Gastroesophageal sphincter (tissue), 4 donors: ENCODE measurements around the gene EHD1. TPM values are rescaled to one million over a fixed set of nuclear protein-coding genes. Genes with fewer than 3 reads are reported as not detected.
"Not testable (repeated sequence)": the region's sequence is repeated elsewhere in the genome, so short reads cannot be mapped to it uniquely, and the experiment has no call there.

ENCODE experiments used
- ATAC-seq: fragments of 150-250 bp; one replicate; pipeline ENCODE4 v1.9.1; 2016; ENCODE audit warnings: mild to moderate bottlenecking, moderate library complexity
- H3K27ac ChIP-seq, 4 donors: fragments of 200-600 bp; sonication (generic) in 3 of 4; 1 replicate in 3 of 4; 2 replicates in 1 of 4; pipeline ENCODE4 v1.5.1; 2016 to 2019
- H3K27me3 ChIP-seq: fragments of 200-600 bp; sonication (generic); one replicate; pipeline ENCODE4 v1.5.1; 2019
- H3K36me3 ChIP-seq, 2 donors: fragments of 200-600 bp; sonication (generic); one replicate each; pipeline ENCODE4 v1.5.1; 2019; ENCODE audit warnings: control low read depth in 1 of 2
- H3K4me1 ChIP-seq, 3 donors: fragments of 200-600 bp; sonication (generic); 1 replicate in 2 of 3; 2 replicates in 1 of 3; pipeline ENCODE4 v1.5.1; 2016 to 2019; ENCODE audit warnings: control low read depth in 2 of 3
- H3K4me3 ChIP-seq, 2 donors: fragments of 200-600 bp; sonication (generic); one replicate each; pipeline ENCODE4 v1.5.1; 2019; ENCODE audit warnings: mild to moderate bottlenecking in 1 of 2, moderate library complexity in 1 of 2
- H3K9me3 ChIP-seq, 3 donors: fragments of 200-600 bp; sonication (generic); one replicate each; pipeline ENCODE4 v1.5.1; 2017 to 2019; ENCODE audit warnings: control low read depth in 2 of 3
- EP300 ChIP-seq: sonication (generic); formaldehyde crosslinking; IDR thresholded peaks from one replicate; pipeline ENCODE4 v1.6.1; 2017; ENCODE audit warnings: antibody characterized with exemption, mild to moderate bottlenecking
- POLR2A ChIP-seq, 2 donors: fragments of 450-650 bp; IDR thresholded peaks; one replicate each; pipeline ENCODE4 v1.6.1; 2017; ENCODE audit warnings: antibody characterized with exemption in 2 of 2, mild to moderate bottlenecking in 2 of 2, moderate library complexity in 1 of 2
- POLR2AphosphoS5 ChIP-seq: sonication (generic); formaldehyde crosslinking; IDR thresholded peaks from one replicate; pipeline ENCODE4 v1.6.1; 2017; ENCODE audit warnings: antibody characterized with exemption
- WGBS, 2 donors: methylation state at CpG; one replicate each; pipeline ENCODE4 v1.1.5; 2018; ENCODE audit warnings: low coverage in 1 of 2; 5-methylcytosine and 5-hydroxymethylcytosine counted together
- total RNA-seq, 4 donors: library from RNA; depleted of rRNA; stranded (reverse); fragments of >200 nt; gene quantifications; one replicate each; pipeline ENCODE4 v1.1.0, GENCODE V29; 2016
- TF ChIP-seq, protein P1 (sequence below), 4 experiments: fragments of 200-600 bp in 2 of 4; fragments of 450-650 bp in 2 of 4; sonication (generic) in 1 of 4; IDR thresholded peaks; one replicate each; pipeline ENCODE4 v1.5.1; 2017 to 2019; ENCODE audit warnings: antibody characterized with exemption in 4 of 4, mild to moderate bottlenecking in 2 of 4, moderate library complexity in 2 of 4

EHD1 gene
- total RNA-seq, 4 donors from 2014 or later, result 92.1 to 188 (median 101) TPM

DNA sequence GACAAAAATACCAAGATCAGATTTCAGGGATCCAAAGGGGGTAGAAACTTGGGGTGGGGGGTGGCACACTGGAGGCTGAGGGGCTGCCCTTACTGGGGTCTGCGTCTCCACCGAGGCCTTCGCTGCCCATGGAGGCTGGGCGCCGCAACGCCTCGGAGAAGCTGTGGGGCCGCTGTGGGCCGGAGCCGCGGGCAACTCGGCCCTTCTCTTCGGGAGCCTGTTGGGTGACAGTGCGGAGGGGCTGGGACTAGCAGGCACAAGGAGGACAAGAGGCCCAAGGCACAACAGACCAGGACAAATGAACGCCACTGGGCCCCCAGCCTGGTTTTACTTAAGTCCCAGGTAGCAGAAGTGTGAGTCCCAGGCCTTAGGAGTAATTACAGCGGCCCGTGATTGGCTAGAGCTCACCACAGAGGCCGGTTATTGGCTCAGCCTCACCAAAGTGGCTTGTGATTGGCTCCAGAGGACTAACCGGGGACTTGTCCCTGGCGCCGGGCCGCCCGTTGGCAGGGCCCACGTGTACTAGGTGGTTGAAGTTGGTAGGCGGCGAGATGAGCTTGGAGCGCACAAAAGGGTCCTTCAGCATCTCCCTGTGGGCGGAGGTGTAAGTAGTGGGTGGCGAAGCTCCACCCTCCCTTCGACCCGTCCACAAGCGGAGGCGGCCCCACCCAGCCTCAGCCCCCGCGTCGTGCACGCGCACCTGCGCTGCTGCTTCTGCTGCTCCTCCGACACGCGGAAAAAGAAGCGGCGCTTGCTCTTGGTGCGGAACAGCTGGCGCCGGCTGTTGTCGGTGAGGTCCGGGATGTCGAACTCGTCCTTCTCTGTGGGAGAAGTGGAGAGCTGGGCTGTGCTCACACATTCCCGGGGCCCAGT is 51.6 kb downstream of the EHD1 start:
- H3K4me3 ChIP-seq, result no peak overlapping the region
- H3K9me3 ChIP-seq, result no peaks in the 10 kb centered on the region
- H3K27me3 ChIP-seq, result peaks cover 9% of the 10 kb centered on the region
- no peak overlapping the region for H3K27ac ChIP-seq
- no peaks in the 10 kb centered on the region for H3K4me1 ChIP-seq
- ATAC-seq, result no peak
- H3K36me3 ChIP-seq, result no peaks in the 10 kb centered on the region
- TF ChIP-seq, protein P1, sequence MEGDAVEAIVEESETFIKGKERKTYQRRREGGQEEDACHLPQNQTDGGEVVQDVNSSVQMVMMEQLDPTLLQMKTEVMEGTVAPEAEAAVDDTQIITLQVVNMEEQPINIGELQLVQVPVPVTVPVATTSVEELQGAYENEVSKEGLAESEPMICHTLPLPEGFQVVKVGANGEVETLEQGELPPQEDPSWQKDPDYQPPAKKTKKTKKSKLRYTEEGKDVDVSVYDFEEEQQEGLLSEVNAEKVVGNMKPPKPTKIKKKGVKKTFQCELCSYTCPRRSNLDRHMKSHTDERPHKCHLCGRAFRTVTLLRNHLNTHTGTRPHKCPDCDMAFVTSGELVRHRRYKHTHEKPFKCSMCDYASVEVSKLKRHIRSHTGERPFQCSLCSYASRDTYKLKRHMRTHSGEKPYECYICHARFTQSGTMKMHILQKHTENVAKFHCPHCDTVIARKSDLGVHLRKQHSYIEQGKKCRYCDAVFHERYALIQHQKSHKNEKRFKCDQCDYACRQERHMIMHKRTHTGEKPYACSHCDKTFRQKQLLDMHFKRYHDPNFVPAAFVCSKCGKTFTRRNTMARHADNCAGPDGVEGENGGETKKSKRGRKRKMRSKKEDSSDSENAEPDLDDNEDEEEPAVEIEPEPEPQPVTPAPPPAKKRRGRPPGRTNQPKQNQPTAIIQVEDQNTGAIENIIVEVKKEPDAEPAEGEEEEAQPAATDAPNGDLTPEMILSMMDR (IDR thresholded peaks at IDR 0.05), result no peak
- TF ChIP-seq POLR2A (IDR thresholded peaks at IDR 0.05), result no peak
- TF ChIP-seq POLR2AphosphoS5, result no peak
- TF ChIP-seq EP300, result no peak
- 92% methylated on average over 19 of the region's 52 CpGs; no CpG with 5 or more reads in 1 of the 2 donors for WGBS, 2 donors

DNA sequence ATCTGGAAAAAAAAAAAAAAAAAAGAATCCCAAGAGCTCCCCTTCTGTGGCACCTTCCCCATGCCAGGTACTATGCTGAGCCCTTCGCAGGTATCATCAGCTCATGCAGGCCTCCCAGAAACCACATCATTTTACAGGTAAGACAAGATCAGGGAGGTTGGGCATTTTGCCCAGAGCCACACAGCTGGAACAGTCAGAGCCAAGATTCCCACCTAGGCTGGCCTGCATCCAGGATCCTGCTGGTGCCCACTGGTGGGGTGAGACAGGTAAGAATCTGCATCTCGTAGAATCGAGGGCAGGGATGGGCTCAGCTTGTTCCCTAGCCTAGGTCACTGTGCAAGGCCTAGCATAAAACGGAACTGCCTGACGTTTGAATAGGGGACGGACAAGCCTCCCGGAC is 52.4 kb downstream of the EHD1 start:
- 80 to 100% methylated on average over 1 to 4 of the region's 7 CpGs for WGBS, 2 donors
- ATAC-seq, result no peak
- Histone ChIP-seq H3K9me3 (no peaks in the 10 kb centered on the region), H3K4me1 (no peaks in the 10 kb centered on the region), H3K27ac (no peak overlapping the region), H3K27me3 (peaks cover 9% of the 10 kb centered on the region), H3K4me3 (no peak overlapping the region), H3K36me3 (no peaks in the 10 kb centered on the region)
- TF ChIP-seq POLR2AphosphoS5 (no peak), POLR2A (IDR thresholded peaks at IDR 0.05) (no peak), EP300 (no peak)
- TF ChIP-seq, protein P1 (IDR thresholded peaks at IDR 0.05), result no peak

DNA sequence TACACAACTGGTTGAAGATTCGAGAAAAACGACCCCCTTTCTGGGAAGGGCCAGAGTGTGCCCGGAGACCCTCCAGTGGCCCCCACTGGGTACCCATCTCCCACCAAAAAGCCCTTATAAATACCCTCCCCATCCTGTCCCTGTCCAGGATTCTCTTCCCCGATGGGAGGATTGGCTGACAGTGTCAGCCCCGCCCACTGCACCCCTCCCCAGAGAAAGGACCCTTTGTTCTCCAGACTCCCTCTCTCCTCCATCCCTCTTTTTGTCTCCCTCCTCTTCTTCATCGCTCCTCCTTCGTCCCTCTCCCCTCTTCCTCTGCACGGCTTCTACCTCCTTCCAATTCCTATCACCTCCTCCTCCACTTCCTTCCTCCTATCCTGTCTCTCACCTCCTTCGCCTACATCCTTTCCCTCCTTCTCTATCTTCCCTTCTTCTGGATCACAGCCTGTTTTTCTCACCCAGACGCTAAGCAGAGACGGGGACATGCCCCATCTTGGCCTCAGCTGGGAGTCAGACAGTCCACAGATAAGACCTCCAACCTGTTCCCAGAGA is 54.8 kb downstream of the EHD1 start:
- no peak overlapping the region for H3K4me3 ChIP-seq
- no peak for ATAC-seq
- WGBS, 2 donors, result 52 to 56% methylated on average over 7 to 11 of the region's 11 CpGs
- H3K4me1 ChIP-seq, result no peaks in the 10 kb centered on the region
- no peaks in the 10 kb centered on the region for H3K36me3 ChIP-seq
- no peaks in the 10 kb centered on the region for H3K9me3 ChIP-seq
- H3K27ac ChIP-seq, result no peak overlapping the region
- peaks cover 9% of the 10 kb centered on the region for H3K27me3 ChIP-seq
- TF ChIP-seq, protein P1 (IDR thresholded peaks at IDR 0.05), result no peak
- TF ChIP-seq POLR2A (IDR thresholded peaks at IDR 0.05) (no peak), POLR2AphosphoS5 (no peak)

- H3K27me3 ChIP-seq, result no peaks in the 10 kb centered on the region
- no peaks in the 10 kb centered on the region for H3K36me3 ChIP-seq
- no peaks in the 10 kb centered on the region for H3K9me3 ChIP-seq
- no peak for TF ChIP-seq POLR2AphosphoS5
- TF ChIP-seq, protein P1 (IDR thresholded peaks at IDR 0.05), result no peak
- TF ChIP-seq EP300, result no peak
- no peak for TF ChIP-seq POLR2A (IDR thresholded peaks at IDR 0.05)
- H3K4me3 ChIP-seq, result no peak overlapping the region
- ATAC-seq, result no peak
- no peaks in the 10 kb centered on the region for H3K4me1 ChIP-seq
- no peak overlapping the region for H3K27ac ChIP-seq
- WGBS, 2 donors, result 64 to 90% methylated on average over 2 to 3 of the region's 3 CpGs
Observed at GRCh38 chr11:64817476-64817875, 60.9 kb downstream of the EHD1 start.

DNA sequence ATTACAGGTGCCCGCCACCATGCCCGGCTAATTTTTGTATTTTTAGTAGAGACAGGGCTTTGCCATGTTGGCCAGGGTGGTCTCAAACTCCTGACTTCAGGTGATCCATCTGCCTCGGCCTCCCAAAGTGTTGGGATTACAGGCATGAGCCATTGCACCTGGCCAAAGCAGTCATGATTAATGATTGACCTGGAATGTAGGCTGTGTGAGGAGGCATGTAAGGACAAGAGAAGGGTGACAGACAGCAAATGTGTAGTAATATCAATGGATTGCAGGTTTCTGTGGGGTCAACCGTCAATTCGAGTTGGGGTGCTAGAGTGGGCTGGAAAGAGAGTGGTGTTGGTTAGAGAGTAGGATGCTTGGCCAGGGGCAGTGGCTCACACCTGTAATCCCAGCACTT is 63.0 kb downstream of the EHD1 start:
- not testable (repeated sequence) for H3K4me3 ChIP-seq, H3K36me3 ChIP-seq, H3K27ac ChIP-seq, H3K4me1 ChIP-seq, H3K9me3 ChIP-seq, H3K27me3 ChIP-seq, ATAC-seq
- 80% methylated on average over 5 of the region's 5 CpGs; no CpG with 5 or more reads in 1 of the 2 donors for WGBS, 2 donors
